AG04450 (cell line): ENCODE data around the gene AP3D1. TPM values are rescaled to one million over a fixed set of nuclear protein-coding genes. Genes with fewer than 3 reads are reported as not detected.
"Not testable (repeated sequence)": the region's sequence is repeated elsewhere in the genome, so short reads cannot be mapped to it uniquely, and the experiment has no call there.

ENCODE experiments used
- CTCF ChIA-PET: fragments of 300-600, 350-600 bp; formaldehyde crosslinking; extraction: SDS; loops from one replicate; lab custom pipeline; 2022; ENCODE audit warnings: antibody characterized with exemption, inconsistent platforms; lab: Charles Lee
- POLR2A ChIA-PET: fragments of 350-600 bp; formaldehyde crosslinking; extraction: SDS; loops from one replicate; lab custom pipeline; 2021; ENCODE audit warnings: antibody characterized with exemption, inconsistent platforms; lab: Yijun Ruan, JAX
- DNase-seq: peaks from one replicate; pipeline ENCODE4 v3.0.0-alpha.2; 2011; ENCODE audit warnings: low read depth, low spot score
- H3K27ac ChIP-seq: one replicate; pipeline ENCODE4 v1.5.1; 2012; ENCODE audit warnings: low read depth, low read length, control low read depth
- H3K27me3 ChIP-seq: one replicate; pipeline ENCODE4 v1.6.0; 2012; ENCODE audit warnings: low read length; ENCODE audit not compliant: control insufficient read depth, insufficient read depth
- H3K4me3 ChIP-seq: 2 replicates; pipeline ENCODE4 v1.5.1; 2011; ENCODE audit warnings: mild to moderate bottlenecking, low read depth, low read length, control low read depth
- H3K9me3 ChIP-seq: 2 replicates; pipeline ENCODE4 v1.5.1; 2012; ENCODE audit warnings: low read length; ENCODE audit not compliant: control insufficient read depth, insufficient read depth
- CTCF ChIP-seq: IDR thresholded peaks from 2 replicates; pipeline ENCODE4 v1.5.1; 2011; ENCODE audit warnings: low read depth, low read length, control low read depth, inconsistent platforms
- polyA plus RNA-seq: library from polyadenylated mRNA; depleted of rRNA; stranded (reverse); fragments of >200 nt; gene quantifications from 2 replicates; pipeline ENCODE4 v1.2.3, GENCODE V29; 2011

Gene AP3D1
- polyA plus RNA-seq, 1 experiment, result 68.2 TPM

GRCh38 chr19:2135474-2136402 lies 15.6 kb downstream of the AP3D1 start:
- ChIA-PET CTCF (no interaction called here), POLR2A (no interaction called here)
- Histone ChIP-seq H3K4me3 (no peak overlapping the region), H3K27me3 (no peaks in the 10 kb centered on the region), H3K9me3 (peaks cover 3% of the 10 kb centered on the region; the same call in 1 of the 2 replicates), H3K27ac (no peak overlapping the region)
- no peak for TF ChIP-seq CTCF
- DNase-seq, result no peak

GRCh38 chr19:2132731-2133490 lies 18.5 kb downstream of the AP3D1 start:
- peaks cover 3% of the 10 kb centered on the region; the same call in 1 of the 2 replicates for H3K9me3 ChIP-seq
- ChIA-PET CTCF (no interaction called here), POLR2A (interaction anchor here (0.6 kb wide), 1 partner anchor 38 kb away, joined by 3 read pairs; no protein-coding TSS in a partner anchor)
- no peaks in the 10 kb centered on the region for H3K27me3 ChIP-seq
- no peak overlapping the region for H3K27ac ChIP-seq
- DNase-seq, result no peak
- no peak for TF ChIP-seq CTCF
- no peak overlapping the region for H3K4me3 ChIP-seq

GRCh38 chr19:2132191-2132590 lies 19.2 kb downstream of the AP3D1 start:
- no peak for TF ChIP-seq CTCF
- CTCF ChIA-PET, result no interaction called here
- peaks cover 3% of the 10 kb centered on the region; the same call in 1 of the 2 replicates for H3K9me3 ChIP-seq
- POLR2A ChIA-PET, result no interaction called here
- DNase-seq, result no peak
- H3K27ac ChIP-seq, result no peak overlapping the region
- no peak overlapping the region for H3K4me3 ChIP-seq
- H3K27me3 ChIP-seq, result no peaks in the 10 kb centered on the region

GRCh38 chr19:2131012-2131975 lies 20.1 kb downstream of the AP3D1 start:
- POLR2A ChIA-PET, CTCF ChIA-PET, DNase-seq, H3K27me3 ChIP-seq, H3K9me3 ChIP-seq, H3K4me3 ChIP-seq, H3K27ac ChIP-seq: not testable (repeated sequence)
